HFFc6 (cell line): ENCODE measurements around the gene KIRREL3. TPM values are rescaled to one million over a fixed set of nuclear protein-coding genes. Genes with fewer than 3 reads are reported as not detected.

ENCODE experiments used
- DNase-seq: peaks from one replicate; pipeline ENCODE4 v3.0.0-alpha.2; 2018
- H3K27ac Mint-ChIP-seq: 2 replicates; pipeline ENCODE4 v1.8.0; 2020; ENCODE audit warnings: mild to moderate bottlenecking, mixed read lengths
- H3K27me3 Mint-ChIP-seq: 2 replicates; pipeline ENCODE4 v1.8.0; 2021; ENCODE audit warnings: mild to moderate bottlenecking, moderate library complexity, mixed read lengths; ENCODE audit not compliant: insufficient read depth
- H3K36me3 Mint-ChIP-seq: 2 replicates; pipeline ENCODE4 v1.8.0; 2021; ENCODE audit warnings: low read depth, mixed read lengths
- H3K4me1 Mint-ChIP-seq: 2 replicates; pipeline ENCODE4 v1.8.0; 2020; ENCODE audit warnings: low read depth, mixed read lengths
- H3K4me3 Mint-ChIP-seq: 2 replicates; pipeline ENCODE4 v1.8.0; 2020; ENCODE audit warnings: mild to moderate bottlenecking, moderate library complexity, mixed read lengths
- H3K9me3 Mint-ChIP-seq: 2 replicates; pipeline ENCODE4 v1.8.0; 2020; ENCODE audit warnings: mild to moderate bottlenecking, mixed read lengths
- CTCF ChIP-seq: fragments of 200-600 bp; sonication (generic); IDR thresholded peaks from 2 replicates; pipeline ENCODE4 v1.5.0; 2021; ENCODE audit warnings: antibody characterized with exemption, mild to moderate bottlenecking
- total RNA-seq, 6 experiments: library from RNA; stranded (reverse); fragmentation: NEBNext Ultra II Directional; extraction: Animal tissue kit (Norgen Biotek cat#: 25700); gene quantifications; 2 replicates in 1 of 6; 3 replicates in 5 of 6; pipeline ENCODE4 v1.2.3, GENCODE V29; 2021

Gene KIRREL3
- total RNA-seq, 6 experiments from 2014 or later, result 22.2 to 38.2 (median 33.2) TPM

DNA sequence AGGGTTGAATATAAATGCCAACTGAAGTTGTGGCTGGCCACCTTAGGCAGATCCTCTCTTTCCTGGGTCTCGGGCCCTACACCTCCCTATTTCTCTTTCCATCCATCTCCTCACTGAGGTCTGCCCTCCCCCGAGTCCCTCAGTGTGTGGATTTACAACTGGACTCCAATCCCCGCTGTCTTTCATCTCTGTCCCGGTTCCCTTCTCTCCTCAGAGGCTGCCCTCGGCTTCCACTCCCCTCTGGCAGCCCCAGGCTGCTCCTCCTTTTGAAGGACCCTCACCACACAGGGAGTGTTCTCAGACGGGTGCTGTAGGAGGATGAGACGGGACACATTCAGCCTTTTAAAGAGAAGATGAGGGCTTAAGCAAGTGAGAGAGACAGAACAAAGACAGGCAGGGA lies 478.0 kb downstream of the KIRREL3 start:
- H3K27ac Mint-ChIP-seq, result no peak overlapping the region

DNA sequence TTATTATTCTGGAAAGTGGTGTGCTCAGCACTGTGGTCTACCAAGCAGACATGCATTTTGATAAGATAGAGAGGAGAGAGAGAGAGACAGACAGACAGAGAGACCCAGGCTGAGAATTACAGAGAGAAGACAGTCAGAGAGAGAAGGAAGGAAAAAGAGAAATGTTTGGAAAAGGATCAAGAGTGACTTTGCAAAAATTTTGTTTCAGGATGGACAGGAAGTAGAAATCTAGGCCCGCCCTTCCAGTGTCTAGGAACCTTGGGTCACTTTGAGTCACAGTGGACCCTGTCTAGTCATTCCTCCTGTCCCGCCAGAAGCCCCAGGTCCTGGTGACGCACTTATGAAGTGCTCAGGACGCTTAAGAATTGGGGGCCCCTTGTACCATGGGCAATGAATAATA lies 478.4 kb downstream of the KIRREL3 start:
- peaks cover 8% of the 10 kb centered on the region for H3K27me3 Mint-ChIP-seq
- TF ChIP-seq CTCF, result no peak
- no peak for DNase-seq
- peak overlapping the region; percentile 34 for H3K27ac Mint-ChIP-seq
- peaks cover 32% of the 10 kb centered on the region for H3K36me3 Mint-ChIP-seq
- H3K9me3 Mint-ChIP-seq, result no peaks in the 10 kb centered on the region
- H3K4me1 Mint-ChIP-seq, result peaks cover 7% of the 10 kb centered on the region
- H3K4me3 Mint-ChIP-seq, result no peak overlapping the region

More for the DNA sequence above, 478.0 kb downstream of the KIRREL3 start:
- Mint-ChIP-seq H3K4me1 (peaks cover 7% of the 10 kb centered on the region), H3K9me3 (no peaks in the 10 kb centered on the region), H3K4me3 (no peak overlapping the region), H3K27me3 (peaks cover 8% of the 10 kb centered on the region), H3K36me3 (peaks cover 32% of the 10 kb centered on the region)
- DNase-seq, result no peak
- no peak for TF ChIP-seq CTCF

GRCh38 chr11:126521196-126521595 lies 479.4 kb downstream of the KIRREL3 start:
- H3K4me1 Mint-ChIP-seq, result peaks cover 7% of the 10 kb centered on the region
- no peaks in the 10 kb centered on the region for H3K9me3 Mint-ChIP-seq
- no peak for DNase-seq
- H3K27me3 Mint-ChIP-seq, result peaks cover 11% of the 10 kb centered on the region
- H3K36me3 Mint-ChIP-seq, result peaks cover 32% of the 10 kb centered on the region
- TF ChIP-seq CTCF, result no peak
- H3K4me3 Mint-ChIP-seq, result no peak overlapping the region
- no peak overlapping the region for H3K27ac Mint-ChIP-seq

DNA sequence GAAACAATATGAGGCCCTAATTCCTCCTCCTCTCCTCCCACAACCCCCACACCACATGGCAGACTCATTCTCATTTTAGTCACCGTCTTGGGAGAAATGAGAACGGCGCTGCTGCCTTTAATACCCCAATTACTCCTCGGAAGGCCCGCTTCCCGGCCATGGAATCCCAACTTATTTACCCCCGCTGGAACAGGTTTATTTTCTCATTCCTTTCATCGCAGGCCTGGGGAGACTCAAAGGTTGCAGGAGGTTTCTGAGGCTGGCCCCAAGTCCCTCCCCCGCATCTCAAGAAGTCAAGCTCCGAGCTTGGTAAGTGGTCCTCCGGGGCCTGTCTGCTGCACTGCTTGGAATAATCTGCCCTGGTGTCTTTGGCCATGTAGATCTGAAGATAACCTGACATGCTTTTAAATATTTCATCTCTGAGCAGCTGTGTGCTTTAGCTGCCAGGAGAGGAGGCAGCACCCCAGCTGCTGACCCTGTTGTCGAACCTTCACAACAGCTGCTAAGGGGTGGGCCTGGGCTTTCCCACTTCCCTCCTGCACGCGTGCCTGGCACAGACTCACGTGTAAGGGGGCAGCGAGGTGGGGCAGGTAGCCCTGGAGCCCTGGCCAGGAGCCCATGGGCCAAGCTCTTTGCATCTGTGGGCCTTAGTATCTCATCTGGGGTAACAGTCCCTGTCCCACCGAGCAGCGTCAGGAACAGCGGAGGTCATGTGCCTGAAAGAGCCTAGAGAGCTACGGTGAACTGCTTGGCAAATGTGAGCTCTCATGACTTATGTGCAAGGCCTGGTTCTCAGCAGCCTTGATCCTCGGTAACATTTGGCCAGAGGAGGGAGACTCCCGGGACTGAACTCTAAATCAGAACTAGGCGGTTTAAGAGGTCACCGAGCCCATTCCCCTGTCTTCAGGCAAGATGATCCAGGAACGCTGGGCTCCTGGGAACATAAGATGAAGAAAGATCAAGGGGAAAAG lies 480.5 kb downstream of the KIRREL3 start:
- H3K9me3 Mint-ChIP-seq, result no peaks in the 10 kb centered on the region

More for the DNA sequence above, 480.5 kb downstream of the KIRREL3 start:
- DNase-seq, result no peak
- peaks cover 7% of the 10 kb centered on the region for H3K4me1 Mint-ChIP-seq
- H3K27ac Mint-ChIP-seq, result no peak overlapping the region
- H3K27me3 Mint-ChIP-seq, result peaks cover 11% of the 10 kb centered on the region
- peaks cover 24% of the 10 kb centered on the region for H3K36me3 Mint-ChIP-seq
- no peak overlapping the region for H3K4me3 Mint-ChIP-seq
- TF ChIP-seq CTCF, result no peak
